ENCODE measurements around the gene GNG3.
"Not testable (repeated sequence)": the region's sequence is repeated elsewhere in the genome, so short reads cannot be mapped to it uniquely, and the experiment has no call there.

GRCh38 chr11:62749931-62750330 lies 42.5 kb downstream of the GNG3 start:
- TF ChIP-seq POLR2A (IDR thresholded peaks at IDR 0.05; ENCODE audit: borderline replicate concordance, extremely low read depth, insufficient read depth, insufficient read length); POLR2AphosphoS5 (IDR thresholded peaks at IDR 0.05; ENCODE audit: low read depth, low read length); CTCF (IDR thresholded peaks at IDR 0.05 in 2 of 3, conservative IDR thresholded peaks at IDR 0.05 in 1 of 3; ENCODE audit: borderline replicate concordance in 1 of 3, insufficient read depth in 1 of 3, low read depth in 2 of 3, low read length in 2 of 3); JUND (IDR thresholded peaks at IDR 0.05): not testable (repeated sequence)

Measured in HCT116 (cell line).